Suppressor macrophage treated with lipopolysaccharide for 4 hours (primary cell): Measurements from ENCODE around the gene COL2A1.

ENCODE experiments used
- DNase-seq: peaks from one replicate; pipeline ENCODE4 v3.0.0-alpha.2; 2020

COL2A1 gene

DNA sequence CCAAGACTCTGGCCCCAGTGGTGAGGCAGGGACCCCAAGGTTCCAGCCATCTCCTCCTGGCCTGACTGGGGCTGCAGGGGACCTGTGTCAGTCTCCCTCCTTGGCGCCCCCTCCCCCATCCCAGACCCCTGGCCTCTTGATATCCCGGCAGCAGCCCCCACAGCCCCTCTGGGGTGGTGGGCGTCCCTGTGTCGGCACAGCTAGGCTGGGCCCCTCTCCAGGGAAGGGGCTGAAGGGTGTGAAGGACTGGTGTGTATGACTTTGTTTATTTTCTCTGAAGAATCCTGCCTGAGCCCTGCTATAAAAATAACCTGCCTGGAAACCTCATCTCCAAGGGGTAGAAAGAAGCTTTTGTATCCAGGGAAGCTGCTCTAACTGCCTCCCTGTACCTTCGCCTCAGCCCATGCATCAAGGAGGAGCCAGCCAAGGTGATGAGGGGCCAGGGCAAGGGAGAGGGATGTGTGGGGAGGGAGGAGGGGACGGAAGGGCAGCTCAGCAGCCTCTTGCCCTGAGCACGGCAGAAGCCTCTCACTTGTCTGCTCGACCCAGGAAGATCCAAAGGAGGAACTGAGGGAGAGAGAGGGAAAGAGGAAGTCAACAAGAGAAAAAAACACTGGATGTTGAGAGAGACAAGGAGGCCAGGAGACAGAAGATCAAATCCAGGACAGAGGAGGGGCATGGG, 25.4 kb upstream of the COL2A1 start:
- peak; percentile 29 for DNase-seq

DNA sequence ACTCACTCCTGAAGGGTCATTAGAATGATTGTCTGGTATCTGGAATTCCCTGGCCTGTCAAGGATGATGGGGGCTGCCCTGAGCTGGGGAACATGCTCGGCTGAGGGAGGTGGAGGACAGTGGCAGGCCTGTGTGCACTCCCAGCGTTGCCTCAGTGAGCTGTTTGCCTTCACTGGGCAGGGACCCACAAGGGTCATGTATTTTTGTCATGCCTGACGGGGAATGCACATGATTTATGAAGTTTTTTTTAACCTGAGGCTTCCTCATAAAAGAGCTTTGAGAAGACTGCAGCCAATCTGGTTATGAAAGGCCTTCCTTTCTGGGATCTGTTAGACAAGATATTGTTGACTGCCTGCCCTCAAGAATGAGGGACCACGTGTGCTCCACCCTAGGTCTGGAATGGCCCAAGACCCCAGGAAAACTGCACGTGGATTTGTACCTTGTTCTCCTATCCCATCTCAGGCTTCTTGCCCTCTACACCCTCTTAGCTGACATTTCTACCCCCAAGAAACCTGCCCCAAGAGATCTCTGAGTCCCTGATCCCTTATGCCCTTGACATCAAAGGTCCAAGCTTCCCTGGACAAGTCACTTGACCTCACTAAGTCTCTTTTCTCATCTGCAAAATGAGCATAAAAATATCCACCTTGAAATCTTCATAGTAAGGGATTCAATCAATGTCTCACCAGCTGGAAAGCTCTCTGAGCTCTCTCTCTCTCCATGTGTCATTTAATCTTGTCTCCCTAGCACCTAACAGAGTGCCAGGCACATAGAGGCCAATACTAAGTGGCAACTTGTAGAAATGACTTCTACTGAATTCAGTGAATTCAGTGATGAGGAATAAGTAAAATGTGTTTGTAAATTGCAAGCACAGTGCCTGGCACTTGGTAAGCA, 24.5 kb upstream of the COL2A1 start:
- no peak for DNase-seq

DNA sequence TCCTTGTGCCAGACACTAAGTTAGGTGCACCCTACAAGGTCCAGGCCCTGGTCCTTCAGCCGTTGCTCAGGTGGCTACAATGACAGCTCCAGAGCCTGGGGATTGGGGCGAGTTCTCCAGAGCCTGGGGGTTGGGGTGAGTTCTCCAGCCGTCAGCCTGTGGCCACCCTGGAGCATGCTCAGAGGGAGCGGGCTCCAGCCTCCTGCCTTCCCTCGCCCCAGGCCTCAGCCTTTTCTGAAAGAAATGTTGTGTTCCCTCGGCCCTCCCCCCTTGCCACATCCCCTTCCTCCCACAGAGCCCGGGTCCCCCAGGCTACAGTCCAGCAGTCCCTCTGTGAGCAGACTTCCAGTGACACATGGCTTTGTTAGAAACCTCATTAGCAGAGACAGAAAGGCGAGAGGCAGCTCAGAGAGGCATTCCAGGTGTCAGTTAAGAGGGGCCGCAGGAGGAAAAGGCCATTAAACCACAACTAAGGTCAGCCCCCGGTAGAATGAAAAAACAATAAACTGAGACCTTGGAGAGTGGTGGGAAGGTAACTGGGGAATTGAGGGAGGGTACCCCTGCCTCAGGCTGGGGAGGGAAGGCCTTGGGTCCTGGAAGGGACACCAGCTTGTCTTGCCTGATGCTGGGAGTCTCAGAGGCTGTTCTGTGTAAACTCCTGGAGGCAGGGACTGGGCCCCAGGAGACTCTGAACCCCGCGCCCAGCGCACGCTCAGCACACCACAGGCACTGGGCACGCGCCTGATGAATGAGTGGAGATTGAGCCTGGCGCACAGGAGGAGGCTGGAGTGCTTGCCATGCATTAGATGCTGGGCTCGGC, 23.1 kb upstream of the COL2A1 start:
- DNase-seq = no peak

DNA sequence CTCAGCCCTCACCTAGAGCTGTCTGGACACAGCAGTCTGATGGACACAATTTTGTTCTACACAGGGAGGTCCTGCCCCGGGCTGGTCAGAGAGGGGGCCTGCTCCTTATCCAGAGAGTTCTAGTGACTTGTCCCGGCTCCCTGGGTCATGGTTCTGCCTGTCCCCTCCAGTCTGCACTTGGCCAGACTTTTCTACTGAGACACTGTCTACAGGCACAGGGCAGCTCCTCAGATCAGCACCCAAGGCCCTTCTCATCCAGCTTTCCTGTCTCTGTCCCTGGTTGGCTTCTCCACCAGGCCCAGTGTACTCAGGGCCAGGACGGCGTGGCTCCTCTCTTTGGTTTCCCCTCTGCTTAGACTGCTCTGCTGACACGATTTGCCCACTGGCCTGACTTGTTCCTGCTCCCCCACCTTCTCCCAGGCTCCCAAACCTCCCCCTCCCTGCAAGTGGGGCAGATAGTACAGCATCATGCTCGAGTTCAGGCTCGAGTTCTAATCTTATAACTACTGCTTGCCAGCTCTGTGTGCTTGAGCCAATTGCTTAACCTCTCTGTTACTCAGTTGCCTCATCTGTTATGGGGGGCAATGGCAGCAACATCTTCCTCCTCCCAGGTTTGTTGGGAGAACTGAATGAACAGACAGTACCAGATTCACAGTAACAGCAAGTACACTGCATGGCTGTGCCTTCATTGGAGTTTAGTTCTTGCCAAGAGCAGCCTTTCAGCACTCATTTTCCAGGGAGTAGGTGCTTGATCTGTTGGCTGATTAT, 22.0 kb upstream of the COL2A1 start:
- no peak for DNase-seq

DNA sequence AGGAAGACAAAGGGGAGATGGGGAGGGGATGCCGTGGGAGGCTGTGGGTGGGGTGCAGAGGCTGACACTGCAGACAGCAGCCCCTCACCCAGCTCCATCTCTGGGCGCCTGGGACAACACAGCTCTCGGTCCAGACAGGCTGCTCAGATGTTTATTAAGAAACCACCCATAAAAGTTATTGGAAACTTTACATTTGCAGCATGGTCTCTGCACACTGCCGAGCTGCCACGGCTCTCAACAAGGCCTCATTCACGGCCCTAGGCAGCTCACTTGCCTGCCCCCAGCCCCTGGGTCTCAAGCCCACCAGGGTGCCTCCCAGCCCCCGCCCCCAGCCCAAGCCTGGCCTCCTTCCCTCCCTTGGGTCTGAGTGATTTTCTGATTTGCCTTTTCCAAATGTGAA, 21.0 kb upstream of the COL2A1 start:
- DNase-seq = no peak

DNA sequence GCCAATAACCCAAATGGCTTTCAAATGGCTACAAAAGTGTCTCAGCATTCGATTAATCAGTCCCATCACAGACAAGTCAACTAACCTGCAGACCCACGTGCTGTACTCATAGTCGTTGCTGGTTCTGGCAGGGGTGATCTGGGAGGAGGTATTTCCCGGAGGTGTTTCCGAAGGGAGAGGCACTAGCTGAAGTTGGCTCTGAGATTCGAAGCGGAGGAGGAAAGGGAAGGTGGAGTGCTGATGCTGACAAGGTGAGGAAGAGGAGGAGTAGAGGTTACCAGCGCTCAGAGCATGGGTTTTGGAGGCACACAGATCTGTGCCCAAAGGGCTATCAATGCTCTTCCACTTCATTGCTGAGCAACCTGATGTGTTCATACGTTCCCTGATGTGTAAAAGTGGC, 20.5 kb upstream of the COL2A1 start:
- DNase-seq = no peak

DNA sequence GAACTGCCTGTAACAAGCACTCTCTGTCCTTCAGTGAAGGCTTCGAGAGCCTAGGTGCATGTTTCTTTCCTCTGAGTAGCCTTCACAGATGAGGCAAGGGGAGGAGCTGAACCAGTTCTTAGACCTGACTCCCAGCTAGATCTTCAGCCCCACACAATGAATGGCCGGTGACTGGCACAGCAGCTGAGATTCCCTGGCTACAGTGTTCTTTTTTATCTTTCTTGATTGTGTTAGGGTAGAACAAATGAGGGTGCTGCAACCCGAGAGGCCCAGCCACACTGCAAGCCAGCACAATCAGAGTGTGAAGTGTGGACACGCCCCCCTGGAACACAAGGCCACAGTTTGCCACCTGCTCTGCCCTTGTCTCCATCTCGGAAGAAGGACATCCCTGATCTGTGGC, 19.1 kb upstream of the COL2A1 start:
- no peak for DNase-seq

DNA sequence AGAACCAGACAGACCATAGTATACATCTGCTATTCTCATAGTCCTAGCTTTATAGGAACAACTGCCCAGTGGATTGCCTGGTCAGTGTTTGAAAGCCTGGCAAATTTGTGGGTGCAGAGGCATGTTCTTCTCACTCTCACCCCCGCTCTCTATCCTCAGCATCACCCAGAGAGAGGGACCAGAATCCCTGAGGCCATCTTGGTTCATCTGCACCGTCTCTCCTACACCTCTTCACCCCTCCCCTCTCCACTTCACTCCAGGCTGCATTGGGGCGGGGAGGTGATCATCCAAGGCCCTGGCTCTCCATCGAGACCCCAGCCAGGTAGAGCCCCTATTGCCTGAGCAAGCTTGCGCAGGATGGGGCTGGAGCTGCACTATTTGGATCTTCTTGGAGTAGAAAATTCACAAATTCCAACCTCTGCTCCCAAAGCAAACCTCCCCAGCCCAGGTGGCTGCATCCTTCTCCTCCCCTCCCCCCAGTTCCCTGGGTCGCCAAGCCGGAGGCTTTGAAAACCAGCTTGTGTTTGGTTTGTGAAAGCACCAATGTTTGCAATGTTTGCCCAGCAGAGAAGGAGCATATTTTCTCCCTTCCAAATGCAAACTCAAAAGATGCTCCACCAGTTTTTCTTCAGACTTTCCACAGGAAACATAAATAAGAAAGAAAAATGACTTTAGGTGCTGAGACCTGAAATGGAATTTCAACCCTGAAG, 18.6 kb upstream of the COL2A1 start:
- no peak for DNase-seq

DNA sequence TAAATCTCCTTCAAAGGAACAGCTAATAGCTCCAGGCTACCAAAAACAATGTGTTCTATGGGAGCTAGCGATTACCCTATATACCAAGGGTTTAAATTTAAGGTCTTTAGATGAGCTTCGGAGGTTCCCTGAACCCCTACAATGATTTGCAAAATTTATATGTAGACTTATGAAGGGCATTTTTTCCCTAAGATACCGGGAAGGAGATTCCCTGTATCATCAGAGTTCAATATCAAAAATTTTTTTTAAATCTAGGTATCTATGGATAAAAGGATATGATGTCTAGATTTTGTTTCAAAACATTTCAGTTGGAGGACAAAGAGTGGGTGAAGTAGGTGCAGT, 17.9 kb upstream of the COL2A1 start:
- DNase-seq = no peak

DNA sequence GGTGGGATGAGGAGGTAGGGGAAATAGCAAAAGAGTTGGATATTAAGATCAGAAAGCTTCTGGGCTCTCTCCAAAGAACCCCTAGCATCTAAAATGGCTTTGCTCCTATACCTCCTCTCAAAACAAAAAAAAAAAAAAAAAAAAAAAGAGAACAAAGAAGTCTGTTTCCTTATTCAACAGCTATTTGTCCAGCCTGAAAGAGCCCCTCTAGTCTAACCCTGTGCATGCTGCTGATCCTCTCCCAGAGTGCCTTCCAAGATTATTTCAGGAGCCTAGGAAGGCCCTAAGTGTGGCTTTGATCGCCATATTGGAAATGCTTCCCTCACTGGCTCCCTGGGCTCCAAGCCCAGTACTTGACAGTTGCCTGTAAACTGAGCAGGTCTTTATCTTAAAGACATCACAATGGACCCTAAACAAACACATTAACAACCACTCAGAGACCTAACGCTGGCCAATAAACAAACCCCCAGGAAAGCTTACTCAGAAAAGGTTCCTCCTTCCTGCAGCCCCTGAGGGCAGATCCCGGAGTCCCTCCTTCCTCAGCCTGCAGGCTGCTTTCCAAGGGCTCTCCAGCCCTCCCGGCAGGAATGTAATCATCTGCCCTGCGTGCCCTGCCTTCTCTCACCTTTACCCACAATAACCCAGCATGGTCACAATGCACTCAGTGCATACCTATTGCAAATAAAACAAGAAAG, 17.4 kb upstream of the COL2A1 start:
- no peak for DNase-seq

DNA sequence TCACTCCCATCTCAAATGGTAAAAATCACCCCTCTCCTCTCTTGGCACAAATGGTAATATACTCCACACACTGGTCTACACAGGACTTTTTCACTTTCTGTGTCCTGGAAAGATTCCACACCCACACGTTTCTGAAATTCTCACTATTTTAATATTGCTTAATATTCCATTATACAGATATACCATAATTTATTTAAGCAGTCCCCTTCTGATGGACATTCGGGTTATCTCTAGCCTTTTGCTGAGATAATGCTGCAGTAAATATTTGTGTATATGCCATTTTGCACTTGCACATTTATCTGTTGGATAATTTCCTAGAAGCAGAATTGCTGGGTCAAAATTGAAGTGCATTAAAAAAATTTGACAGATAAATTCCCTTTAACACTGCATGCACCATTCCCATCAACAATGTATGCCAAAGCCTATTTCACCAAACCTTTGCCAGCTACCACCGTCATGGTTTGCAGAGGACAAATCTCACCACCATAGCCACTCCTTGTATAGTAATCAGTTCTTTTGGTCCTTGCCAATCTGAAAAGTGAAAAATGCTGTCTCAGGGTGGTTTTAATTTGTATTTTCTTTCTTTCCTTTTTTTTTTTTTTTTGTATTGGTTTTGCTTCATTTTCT, 15.5 kb upstream of the COL2A1 start:
- DNase-seq = no peak

DNA sequence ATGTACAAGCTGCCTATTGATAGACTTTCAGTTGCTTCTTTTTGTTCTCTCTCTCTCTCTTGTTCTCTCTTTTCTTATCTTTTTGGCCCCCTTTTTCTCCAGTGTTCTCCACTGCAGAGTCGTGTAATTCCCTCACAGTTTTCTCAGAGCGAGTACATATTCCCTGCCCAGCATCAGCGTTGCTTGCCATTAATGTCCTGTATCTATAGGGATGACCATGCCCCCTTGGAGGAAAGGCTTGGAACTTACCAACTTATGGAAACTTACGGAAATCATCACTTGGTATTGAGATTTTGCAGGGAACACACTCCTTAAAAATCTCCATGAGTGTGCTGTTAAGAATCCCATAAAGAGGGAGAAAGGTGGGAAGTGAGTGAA, 14.3 kb upstream of the COL2A1 start:
- DNase-seq = no peak

DNA sequence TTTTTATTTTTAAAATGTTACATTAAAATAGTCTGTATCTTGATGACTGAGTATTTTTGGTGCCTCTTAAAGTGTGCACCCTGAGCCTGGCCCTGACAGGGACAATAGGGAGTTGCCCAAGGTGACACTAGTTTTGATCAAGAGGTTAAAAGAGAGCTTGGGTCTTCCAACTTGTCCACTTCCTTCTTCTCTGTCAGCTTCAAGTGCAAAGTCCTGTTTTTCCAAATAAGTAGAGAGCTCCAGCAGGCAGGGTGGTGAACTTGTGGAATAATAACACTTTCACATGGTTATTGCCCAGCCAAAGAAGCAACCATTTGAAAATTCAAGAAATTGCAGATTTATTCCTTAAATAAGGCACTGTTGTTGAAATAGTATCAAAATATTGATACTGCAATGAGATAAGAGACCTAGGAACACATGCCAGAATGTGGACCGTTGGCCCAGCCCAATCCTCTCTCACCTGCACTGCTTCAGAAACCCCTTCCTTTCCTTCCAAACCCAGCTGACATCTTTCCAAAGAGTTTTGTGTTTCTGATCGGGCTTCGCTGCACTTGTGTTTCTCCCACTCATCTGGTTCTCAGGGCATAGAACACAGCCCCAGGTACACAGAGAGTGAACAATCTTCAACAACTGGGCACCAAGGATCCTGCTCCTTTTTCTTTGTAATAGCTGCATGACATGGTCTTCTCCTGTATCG, 13.8 kb upstream of the COL2A1 start:
- DNase-seq = no peak

DNA sequence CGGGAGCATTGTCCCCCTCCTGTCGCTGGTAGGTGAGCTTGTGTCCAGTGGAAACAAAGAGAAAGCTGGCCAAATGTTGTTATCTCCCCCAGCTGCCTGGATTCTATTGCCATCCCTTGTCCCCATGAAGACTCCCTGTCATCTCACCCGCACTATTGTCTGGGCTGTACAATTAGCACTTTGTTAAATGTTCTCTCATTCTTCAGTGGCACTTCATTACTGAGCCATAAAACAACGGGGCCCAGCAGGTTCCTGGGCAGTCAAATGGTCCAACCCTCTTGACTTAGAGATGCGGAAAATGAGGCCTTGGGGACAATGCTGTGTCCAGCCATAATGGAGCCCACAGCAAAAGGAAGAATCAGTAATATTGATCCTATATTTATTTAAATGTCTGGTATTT, 13.2 kb upstream of the COL2A1 start:
- DNase-seq = no peak

DNA sequence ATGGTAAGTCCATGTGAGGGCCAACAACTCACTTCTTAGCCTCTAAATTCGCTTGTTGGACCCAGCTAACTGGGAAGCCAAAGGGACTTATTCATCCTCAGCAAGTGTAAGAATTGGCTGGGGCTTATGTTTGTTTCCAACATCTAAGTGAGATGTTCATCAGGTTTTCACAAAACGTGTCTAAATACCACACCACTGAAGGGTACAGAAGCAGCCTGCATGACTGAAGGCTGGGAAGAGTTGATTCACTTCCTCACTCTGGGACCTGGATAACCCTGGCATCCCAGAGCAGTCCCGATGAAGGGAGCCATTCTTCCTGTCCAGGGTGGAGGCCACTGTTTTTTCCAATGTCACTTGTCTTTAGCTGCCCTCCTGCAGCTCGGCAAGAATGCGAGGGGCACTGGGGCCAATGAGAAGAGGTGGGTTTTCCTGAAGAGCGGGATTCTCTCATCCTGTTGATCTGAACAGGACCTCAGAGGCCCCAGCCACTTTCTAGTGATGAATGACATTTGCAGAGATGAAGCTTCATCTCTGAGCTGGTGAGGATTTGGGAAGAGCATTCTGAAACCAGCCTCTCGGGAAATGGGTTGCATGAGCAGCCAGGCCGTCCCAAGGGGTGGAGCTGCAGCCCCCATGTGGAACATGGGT, 12.2 kb upstream of the COL2A1 start:
- DNase-seq = no peak

DNA sequence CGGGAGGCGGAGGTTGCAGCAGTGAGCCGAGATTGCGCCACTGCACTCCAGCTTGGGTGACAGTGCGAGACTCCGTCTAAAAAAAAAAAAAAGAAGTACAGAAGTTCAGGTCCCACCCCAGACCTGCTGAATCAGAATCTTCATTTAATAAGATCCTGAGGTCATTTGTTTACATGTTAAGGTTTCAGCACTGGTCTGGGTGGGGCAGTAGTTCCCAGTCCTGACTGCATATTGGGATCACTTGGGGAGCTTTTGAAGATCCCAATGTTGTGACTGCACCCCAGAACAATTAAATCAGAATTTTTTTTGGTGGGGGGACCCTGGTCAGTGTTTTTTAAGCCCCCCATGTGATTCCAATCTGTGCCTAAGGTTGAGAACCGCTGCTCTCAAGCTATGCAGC, 11.7 kb upstream of the COL2A1 start:
- DNase-seq = no peak

DNA sequence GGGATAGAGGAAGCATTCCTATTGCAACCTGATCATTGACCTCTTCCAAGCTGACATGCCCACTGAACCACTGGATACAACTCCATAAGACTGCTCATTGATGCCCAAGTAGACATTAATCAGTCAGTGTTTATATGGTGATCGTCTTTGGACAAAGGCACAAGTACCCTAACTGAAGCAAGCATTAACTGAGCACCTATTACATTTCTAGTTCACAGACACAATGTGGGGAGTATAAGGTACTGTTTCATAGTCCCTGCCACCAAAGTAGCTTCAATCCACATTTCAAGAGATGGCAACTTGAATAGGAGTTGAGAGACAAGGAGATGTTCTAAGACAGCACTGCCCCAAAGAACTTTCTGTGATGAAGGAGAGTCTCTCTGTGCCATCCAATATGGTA, 10.9 kb upstream of the COL2A1 start:
- DNase-seq = no peak

DNA sequence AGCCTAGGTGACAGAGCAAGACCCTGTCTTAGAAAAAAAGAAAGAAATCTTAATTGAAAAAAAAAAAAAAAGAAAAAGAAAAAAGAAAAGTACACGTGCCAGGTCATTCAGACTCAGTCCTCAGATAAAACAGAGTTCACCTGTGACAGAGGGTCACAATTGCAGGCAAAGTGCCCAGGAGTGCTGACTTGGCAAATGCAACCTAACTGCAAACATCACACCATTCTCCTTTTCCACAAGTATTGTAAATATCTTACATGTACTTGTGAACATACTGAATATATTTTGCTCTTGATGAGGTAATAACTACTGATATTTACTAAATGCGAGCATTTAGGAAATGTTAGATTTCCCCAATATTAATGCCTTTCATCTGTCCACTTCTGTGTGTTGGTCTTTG, 9.0 kb upstream of the COL2A1 start:
- DNase-seq = no peak

DNA sequence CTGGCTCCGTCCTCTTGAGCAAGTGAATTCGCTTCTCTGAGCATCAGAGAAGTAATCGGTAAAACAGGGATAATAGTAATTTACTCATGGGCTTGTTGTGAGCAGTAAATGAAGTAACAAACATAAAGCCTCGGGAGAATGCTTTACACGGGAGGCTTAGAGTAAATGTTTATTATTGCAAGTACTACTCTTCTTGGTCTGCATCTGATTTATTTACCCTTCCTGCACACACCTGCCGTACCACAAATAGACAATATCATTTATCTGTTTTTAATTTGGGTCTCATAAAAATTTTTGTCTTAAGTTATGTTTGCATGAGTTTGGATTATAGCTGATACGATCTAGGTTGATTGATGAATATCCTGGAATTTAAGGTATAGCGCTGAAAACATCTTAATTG, 7.8 kb upstream of the COL2A1 start:
- DNase-seq = no peak

DNA sequence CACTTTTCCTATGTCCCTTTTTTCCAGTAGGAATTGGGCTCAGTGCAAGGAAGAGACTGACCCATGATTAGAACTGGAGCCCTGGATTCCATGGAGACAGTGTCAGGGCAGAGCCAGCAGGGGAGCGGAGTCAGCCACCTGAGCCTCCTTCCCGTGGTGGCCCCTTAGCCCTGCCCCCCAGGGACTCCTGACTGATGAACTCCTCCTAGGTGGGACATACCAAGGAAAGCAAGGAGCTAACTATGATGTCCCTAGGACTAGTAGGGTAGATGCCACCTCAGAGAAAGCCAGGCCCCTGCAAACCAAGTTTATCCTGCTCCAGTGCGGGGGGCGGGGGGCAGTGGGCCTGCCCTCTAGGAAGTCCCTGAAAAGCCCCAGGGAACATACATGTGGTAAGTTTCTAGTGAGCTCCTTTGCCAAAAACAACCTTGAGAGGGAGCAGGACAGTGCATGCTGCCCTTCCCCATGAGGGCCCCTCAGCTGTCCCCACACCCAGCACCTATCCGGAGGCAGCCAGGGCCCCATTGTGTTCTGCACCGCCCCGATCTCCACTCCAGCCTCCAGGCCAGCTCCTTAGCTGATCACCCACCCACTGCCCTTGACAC, 6.2 kb upstream of the COL2A1 start:
- no peak for DNase-seq
